HS-5 (cell line): ENCODE results near the gene ELOA.
"Not testable (repeated sequence)": the region's sequence is repeated elsewhere in the genome, so short reads cannot be mapped to it uniquely, and the experiment has no call there.

Experiments
- DNase-seq: peaks from one replicate; pipeline ENCODE4 v3.0.0-alpha.2; 2012; ENCODE audit warnings: low read depth

The ELOA gene

GRCh38 chr1:23784846-23785245 lies 41.6 kb downstream of the ELOA start:
- no peak for DNase-seq

GRCh38 chr1:23787701-23788100 lies 44.4 kb downstream of the ELOA start:
- DNase-seq, result no peak

- DNase-seq, result no peak
These were observed 45.4 kb downstream of the ELOA start for GRCh38 chr1:23788695-23789094.

GRCh38 chr1:23790696-23791515 lies 47.6 kb downstream of the ELOA start, which contains the start of gene LYPLA2:
LYPLA2 (plus strand) TSS chr1:23791145; CDS start chr1:23792683, 1,538 bp downstream.
- DNase-seq, result peak; percentile 61

GRCh38 chr1:23791516-23792047 lies 48.3 kb downstream of the ELOA start:
- DNase-seq, result no peak

- no peak for DNase-seq
These were observed 49.1 kb downstream of the ELOA start for GRCh38 chr1:23792151-23792945.

GRCh38 chr1:23793018-23793781 lies 49.9 kb downstream of the ELOA start:
- DNase-seq, result no peak

- DNase-seq, result no peak
These were observed 50.8 kb downstream of the ELOA start for GRCh38 chr1:23793861-23794731.

- not testable (repeated sequence) for DNase-seq
These were observed 51.5 kb downstream of the ELOA start for GRCh38 chr1:23794732-23795182.

- no peak for DNase-seq
These were observed 52.6 kb downstream of the ELOA start for GRCh38 chr1:23795676-23796465.

- no peak for DNase-seq
These were observed 53.4 kb downstream of the ELOA start for GRCh38 chr1:23796466-23797271.

GRCh38 chr1:23797478-23798448 lies 54.5 kb downstream of the ELOA start:
- DNase-seq, result no peak

GRCh38 chr1:23798662-23799142 lies 55.4 kb downstream of the ELOA start:
- no peak for DNase-seq

GRCh38 chr1:23799255-23799569 lies 55.9 kb downstream of the ELOA start:
- DNase-seq, result no peak

GRCh38 chr1:23799570-23800399 lies 56.5 kb downstream of the ELOA start:
- peak; percentile 43 for DNase-seq

GRCh38 chr1:23800400-23801337 lies 57.4 kb downstream of the ELOA start, which contains the start of gene GALE:
GALE (minus strand) TSS chr1:23800754; CDS start chr1:23799007, 1,747 bp downstream.
- DNase-seq, result peak; percentile 71
